ENCODE data around the gene PKD1L1.

Gene PKD1L1

DNA sequence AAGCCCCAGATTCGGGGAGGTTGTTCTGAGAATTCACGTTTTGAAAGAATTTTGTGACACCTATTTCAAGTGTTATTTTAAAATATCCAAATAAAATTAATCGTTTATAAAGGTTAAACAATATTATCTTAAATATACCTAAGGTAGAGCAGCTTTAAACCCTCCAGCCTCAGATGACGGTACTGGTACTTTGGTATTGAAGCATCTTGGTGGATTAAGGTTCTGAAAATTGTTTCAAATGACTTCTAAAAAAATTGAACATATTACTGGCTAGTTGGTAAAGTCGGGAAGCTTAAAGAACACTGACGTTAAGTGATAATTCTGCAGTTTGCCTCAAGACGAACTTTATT is 31.5 kb upstream of the PKD1L1 start:
- H3K27me3 ChIP-seq (ENCODE audit: insufficient read depth, poor library complexity, severe bottlenecking) = no peaks in the 10 kb centered on the region
- peaks cover 3% of the 10 kb centered on the region for H3K4me1 ChIP-seq (ENCODE audit: insufficient read depth, poor library complexity, severe bottlenecking)
- peak overlapping the region; percentile 50 for H3K4me3 ChIP-seq (ENCODE audit: severe bottlenecking)
- peaks cover 41% of the 10 kb centered on the region for H3K36me3 ChIP-seq (ENCODE audit: low read depth)
- ATAC-seq (ENCODE audit: low read depth) = no peak
- H3K27ac ChIP-seq (ENCODE audit: poor library complexity, severe bottlenecking) = peak overlapping the region; percentile 67
- no peaks in the 10 kb centered on the region for H3K9me3 ChIP-seq (ENCODE audit: severe bottlenecking)
- no peak for DNase-seq (ENCODE audit: low spot score)
- TF ChIP-seq, protein P1, sequence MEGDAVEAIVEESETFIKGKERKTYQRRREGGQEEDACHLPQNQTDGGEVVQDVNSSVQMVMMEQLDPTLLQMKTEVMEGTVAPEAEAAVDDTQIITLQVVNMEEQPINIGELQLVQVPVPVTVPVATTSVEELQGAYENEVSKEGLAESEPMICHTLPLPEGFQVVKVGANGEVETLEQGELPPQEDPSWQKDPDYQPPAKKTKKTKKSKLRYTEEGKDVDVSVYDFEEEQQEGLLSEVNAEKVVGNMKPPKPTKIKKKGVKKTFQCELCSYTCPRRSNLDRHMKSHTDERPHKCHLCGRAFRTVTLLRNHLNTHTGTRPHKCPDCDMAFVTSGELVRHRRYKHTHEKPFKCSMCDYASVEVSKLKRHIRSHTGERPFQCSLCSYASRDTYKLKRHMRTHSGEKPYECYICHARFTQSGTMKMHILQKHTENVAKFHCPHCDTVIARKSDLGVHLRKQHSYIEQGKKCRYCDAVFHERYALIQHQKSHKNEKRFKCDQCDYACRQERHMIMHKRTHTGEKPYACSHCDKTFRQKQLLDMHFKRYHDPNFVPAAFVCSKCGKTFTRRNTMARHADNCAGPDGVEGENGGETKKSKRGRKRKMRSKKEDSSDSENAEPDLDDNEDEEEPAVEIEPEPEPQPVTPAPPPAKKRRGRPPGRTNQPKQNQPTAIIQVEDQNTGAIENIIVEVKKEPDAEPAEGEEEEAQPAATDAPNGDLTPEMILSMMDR (IDR thresholded peaks at IDR 0.05; ENCODE audit: poor library complexity, severe bottlenecking) = no peak

DNA sequence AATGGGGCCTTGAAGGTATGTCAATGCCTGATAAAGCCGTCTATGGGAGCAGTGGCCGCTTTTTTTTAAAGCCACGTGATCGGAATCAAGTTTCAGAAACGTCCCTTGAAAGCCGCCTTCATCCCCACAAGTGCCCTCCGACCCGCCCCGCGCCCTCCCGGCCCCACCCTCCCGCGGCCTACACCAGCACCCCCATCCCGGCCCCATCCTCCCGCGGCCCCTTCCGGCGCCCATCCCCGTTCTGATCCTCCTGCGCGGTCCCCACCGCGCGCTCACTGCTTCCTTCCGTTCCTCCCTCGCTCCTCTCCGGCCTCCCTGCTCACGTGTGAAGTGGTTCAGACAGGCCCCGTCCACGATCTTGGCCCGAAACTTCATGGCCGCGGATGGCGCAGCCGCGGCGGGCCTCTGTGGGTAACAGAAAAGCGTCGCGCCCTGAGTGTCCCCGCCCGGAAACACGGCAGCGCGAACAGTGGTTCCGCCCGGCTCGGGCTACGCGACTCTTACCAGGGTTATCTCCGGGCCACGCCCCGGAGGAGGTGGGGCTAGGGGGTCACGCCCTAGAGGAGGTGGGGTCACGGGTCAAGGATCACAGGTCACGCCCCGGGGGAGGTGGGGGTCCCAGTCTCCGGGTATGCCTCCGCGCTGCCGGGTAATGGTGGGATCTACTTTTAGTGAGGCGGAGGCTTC is 31.0 kb upstream of the PKD1L1 start, which contains the start of gene HUS1:
HUS1 (minus strand) TSS at position 471 of the 687 bp plus-strand sequence; CDS start at position 375, 96 bp downstream.
- Histone ChIP-seq H3K4me1 (ENCODE audit: insufficient read depth, poor library complexity, severe bottlenecking) (peaks cover 3% of the 10 kb centered on the region), H3K36me3 (ENCODE audit: low read depth) (peaks cover 46% of the 10 kb centered on the region), H3K27me3 (ENCODE audit: insufficient read depth, poor library complexity, severe bottlenecking) (no peaks in the 10 kb centered on the region), H3K9me3 (ENCODE audit: severe bottlenecking) (no peaks in the 10 kb centered on the region), H3K27ac (ENCODE audit: poor library complexity, severe bottlenecking) (peak within 1 kb of the TSS; percentile 67), H3K4me3 (ENCODE audit: severe bottlenecking) (peak within 1 kb of the TSS; percentile 50)
- DNase-seq (ENCODE audit: low spot score) (peak; percentile 84), ATAC-seq (ENCODE audit: low read depth) (peak; percentile 97)
- TF ChIP-seq, protein P1 (IDR thresholded peaks at IDR 0.05; ENCODE audit: poor library complexity, severe bottlenecking) = no peak

DNA sequence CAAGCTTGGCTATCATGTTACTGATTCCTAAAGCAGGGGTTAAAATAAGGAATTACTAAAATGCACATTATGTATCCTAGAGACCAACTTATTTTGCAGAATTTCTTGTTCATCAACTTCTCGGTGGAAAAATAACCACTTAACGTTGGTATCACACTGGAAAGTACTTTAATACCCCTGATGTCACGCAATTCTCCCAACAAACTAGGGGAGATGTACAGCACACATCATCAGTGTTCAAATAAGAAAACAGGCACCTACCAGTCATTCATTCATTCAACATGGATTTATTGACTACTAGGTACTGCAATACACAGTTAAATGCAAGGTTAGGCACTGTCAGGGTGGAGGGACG is 30.5 kb upstream of the PKD1L1 start:
- TF ChIP-seq, protein P1 (IDR thresholded peaks at IDR 0.05; ENCODE audit: poor library complexity, severe bottlenecking) = no peak
- no peak for ATAC-seq (ENCODE audit: low read depth)
- H3K4me3 ChIP-seq (ENCODE audit: severe bottlenecking) = peak overlapping the region; percentile 50

DNA sequence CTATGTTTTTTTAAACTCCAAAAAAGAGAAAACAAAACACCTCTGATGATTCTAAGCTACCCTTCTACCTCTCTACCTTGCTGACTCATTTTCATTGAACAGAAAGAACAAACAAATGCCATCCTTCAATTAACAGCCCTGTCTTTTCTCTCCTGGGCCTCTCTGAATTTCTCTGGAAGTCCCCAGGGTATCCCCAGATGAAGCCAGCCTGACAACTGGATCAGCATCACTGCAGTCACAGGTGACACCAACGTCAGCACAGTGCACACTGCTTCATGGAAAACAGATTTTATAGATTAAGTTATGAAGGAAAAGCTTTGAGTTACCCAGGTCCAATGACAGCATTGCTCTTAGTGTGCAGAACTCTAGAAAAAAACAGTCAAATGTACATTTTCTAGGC is 25.5 kb upstream of the PKD1L1 start:
- Histone ChIP-seq H3K27me3 (ENCODE audit: insufficient read depth, poor library complexity, severe bottlenecking) (no peaks in the 10 kb centered on the region), H3K27ac (ENCODE audit: poor library complexity, severe bottlenecking) (no peak overlapping the region), H3K4me1 (ENCODE audit: insufficient read depth, poor library complexity, severe bottlenecking) (peaks cover 3% of the 10 kb centered on the region), H3K36me3 (ENCODE audit: low read depth) (peaks cover 91% of the 10 kb centered on the region), H3K9me3 (ENCODE audit: severe bottlenecking) (no peaks in the 10 kb centered on the region), H3K4me3 (ENCODE audit: severe bottlenecking) (no peak overlapping the region)
- ATAC-seq (ENCODE audit: low read depth) = no peak
- DNase-seq (ENCODE audit: low spot score) = no peak
- TF ChIP-seq, protein P1 (IDR thresholded peaks at IDR 0.05; ENCODE audit: poor library complexity, severe bottlenecking) = no peak

More for the DNA sequence above, 30.5 kb upstream of the PKD1L1 start:
- Histone ChIP-seq H3K9me3 (ENCODE audit: severe bottlenecking) (no peaks in the 10 kb centered on the region), H3K4me1 (ENCODE audit: insufficient read depth, poor library complexity, severe bottlenecking) (peaks cover 3% of the 10 kb centered on the region), H3K27me3 (ENCODE audit: insufficient read depth, poor library complexity, severe bottlenecking) (no peaks in the 10 kb centered on the region), H3K36me3 (ENCODE audit: low read depth) (peaks cover 51% of the 10 kb centered on the region), H3K27ac (ENCODE audit: poor library complexity, severe bottlenecking) (peak overlapping the region; percentile 67)
- no peak for DNase-seq (ENCODE audit: low spot score)

DNA sequence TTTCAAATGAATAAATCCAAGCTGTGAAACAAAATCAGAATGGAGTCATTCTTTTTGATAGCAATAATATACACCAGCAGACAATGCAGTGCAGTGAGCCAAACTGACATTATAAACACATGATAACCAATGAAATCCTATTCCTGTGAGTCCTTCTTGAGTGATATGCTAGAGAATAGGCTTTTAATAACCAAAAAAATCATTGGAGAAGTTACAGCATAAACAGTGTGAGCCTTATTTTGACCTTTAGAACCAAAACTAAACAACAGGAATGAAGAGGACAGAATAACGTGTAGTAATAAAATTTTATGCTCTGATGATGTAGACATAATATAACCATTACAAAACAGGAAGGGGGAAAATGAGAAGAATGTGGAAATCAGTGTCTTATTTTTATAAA is 22.5 kb upstream of the PKD1L1 start:
- H3K4me3 ChIP-seq (ENCODE audit: severe bottlenecking) = no peak overlapping the region
- H3K36me3 ChIP-seq (ENCODE audit: low read depth) = peaks cover 91% of the 10 kb centered on the region
- no peak for ATAC-seq (ENCODE audit: low read depth)
- H3K27ac ChIP-seq (ENCODE audit: poor library complexity, severe bottlenecking) = no peak overlapping the region
- no peaks in the 10 kb centered on the region for H3K9me3 ChIP-seq (ENCODE audit: severe bottlenecking)
- no peaks in the 10 kb centered on the region for H3K27me3 ChIP-seq (ENCODE audit: insufficient read depth, poor library complexity, severe bottlenecking)
- no peak for DNase-seq (ENCODE audit: low spot score)
- H3K4me1 ChIP-seq (ENCODE audit: insufficient read depth, poor library complexity, severe bottlenecking) = no peaks in the 10 kb centered on the region
- TF ChIP-seq, protein P1 (IDR thresholded peaks at IDR 0.05; ENCODE audit: poor library complexity, severe bottlenecking) = no peak
